ENCODE results near the gene NUP85.
"Not testable (repeated sequence)": the region's sequence is repeated elsewhere in the genome, so short reads cannot be mapped to it uniquely, and the experiment has no call there.

Gene NUP85

GRCh38 chr17:75267411-75268232 lies 62.1 kb downstream of the NUP85 start:
- DNase-seq (ENCODE audit: low read depth, low spot score): no peak

DNA sequence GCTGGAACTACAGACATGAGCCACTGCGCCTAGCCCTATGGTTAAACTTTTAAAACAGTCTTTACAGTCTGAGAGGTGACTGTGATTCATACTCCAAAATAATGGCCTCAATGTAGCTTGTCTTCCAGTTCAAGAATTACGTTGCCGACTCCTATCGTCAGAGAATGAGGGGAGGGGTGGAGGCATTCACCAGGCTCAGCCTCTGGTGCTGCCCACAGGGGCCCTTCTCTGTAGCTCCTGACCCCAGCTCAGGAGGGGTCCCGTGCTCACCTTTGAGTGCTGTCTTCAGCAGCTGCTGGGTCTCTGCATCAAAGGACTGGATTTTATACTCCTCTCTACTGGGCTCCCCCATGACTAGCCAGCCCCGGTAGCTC lies 64.4 kb downstream of the NUP85 start:
- no peak for DNase-seq (ENCODE audit: low read depth, low spot score)

GRCh38 chr17:75270218-75270965 lies 64.9 kb downstream of the NUP85 start:
- DNase-seq (ENCODE audit: low read depth, low spot score): no peak

DNA sequence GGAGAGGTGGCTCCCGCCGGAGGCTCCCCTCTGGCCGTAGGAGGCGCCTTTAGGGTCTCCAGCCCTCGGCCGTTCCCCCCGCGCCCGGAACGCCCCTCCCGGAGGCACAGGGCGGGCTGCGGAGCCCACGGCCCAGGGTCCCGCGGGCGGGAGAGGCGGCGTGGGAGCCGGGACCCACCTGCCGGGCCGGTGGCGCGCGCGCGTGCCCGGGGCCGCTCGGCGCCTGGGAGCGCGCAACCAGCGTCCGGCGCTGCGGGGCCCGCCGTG lies 65.4 kb downstream of the NUP85 start, which contains the start of gene MIF4GD:
MIF4GD (minus strand) TSS at position 266 of the 267 bp plus-strand sequence. CDS start 1,036 bp downstream, outside the sequence.
- no peak for DNase-seq (ENCODE audit: low read depth, low spot score)

- DNase-seq (ENCODE audit: low read depth, low spot score): no peak
Measured at GRCh38 chr17:75271233-75271954, 65.9 kb downstream of the NUP85 start.

DNA sequence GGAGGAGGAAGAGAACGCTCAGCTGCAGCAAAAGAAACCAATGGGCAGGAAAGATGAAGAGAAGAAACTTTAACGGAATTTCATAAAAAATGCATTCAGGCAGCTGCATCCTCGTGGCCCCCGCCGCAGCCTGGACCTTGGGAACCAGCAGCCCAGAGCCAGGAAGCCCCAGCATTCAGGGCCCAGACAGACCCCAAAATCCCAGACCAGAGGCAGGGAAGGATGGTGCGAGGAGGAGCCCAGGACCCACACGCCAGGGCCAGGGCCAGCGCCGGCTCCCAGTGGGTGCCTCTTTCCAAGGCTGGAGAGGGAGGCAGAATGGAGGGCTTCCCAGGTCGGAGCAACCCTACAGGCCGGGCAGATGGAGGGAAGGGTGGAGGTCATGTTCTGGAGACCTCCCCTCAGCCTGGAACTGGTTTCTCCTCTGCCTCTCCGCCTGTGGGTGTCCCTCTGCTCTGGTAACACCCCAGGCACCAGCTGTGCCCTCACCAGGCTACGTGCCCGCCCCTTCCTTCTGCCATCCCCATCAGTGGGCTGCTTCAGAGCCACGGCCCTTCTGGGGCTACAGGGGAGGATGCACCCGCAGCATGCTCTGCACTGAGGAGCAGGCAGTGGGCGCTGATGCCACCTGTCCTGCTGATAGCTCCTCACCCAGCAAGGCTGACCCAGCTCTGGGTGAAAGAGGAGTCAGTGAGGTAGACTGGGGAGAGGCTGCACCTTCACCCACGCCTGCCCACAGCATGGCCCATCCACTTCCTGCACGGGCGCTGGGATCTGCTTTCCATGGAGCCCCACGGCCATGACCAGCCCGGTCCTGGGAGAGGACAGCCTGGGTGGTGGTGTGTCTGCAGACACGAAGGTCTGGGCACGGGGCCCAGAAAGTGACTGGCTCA lies 66.7 kb downstream of the NUP85 start:
- DNase-seq (ENCODE audit: low read depth, low spot score): no peak

- DNase-seq (ENCODE audit: low read depth, low spot score): no peak
Measured at GRCh38 chr17:75272848-75273184, 67.3 kb downstream of the NUP85 start.

DNA sequence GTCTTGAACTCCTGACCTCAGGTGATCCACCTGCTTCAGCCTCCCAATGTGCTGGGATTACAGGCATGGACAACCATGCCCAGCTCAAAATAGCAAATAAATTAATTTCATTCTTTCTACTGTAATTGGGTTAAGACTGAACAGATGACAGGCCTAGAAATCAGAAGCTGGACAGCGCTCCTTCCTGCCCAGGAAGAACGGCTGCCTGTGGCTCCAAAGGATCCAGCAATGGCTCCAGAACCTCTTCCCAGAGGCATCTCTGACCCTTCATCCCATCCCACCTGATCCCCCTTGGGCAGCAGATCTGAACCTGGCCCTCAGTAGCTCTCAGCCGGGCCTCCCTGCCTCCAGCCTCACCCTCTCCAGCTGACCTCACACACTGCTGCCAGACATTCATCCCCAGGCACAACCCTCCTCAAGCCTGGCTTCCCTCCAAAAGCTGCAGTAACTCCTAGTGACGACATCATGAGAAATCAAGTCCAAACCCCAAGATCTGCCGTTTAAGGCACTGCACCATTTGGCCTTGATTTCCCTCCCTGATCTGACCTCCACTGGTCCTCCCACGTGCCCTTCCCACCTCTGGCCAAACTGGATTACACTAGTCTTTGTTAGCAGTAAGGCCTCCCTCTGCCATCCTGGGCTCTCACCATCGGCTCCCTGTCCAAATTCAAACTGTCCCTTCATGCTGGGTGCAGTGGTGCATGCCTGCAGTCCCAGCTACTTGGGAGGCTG lies 68.7 kb downstream of the NUP85 start:
- DNase-seq (ENCODE audit: low read depth, low spot score): no peak

DNA sequence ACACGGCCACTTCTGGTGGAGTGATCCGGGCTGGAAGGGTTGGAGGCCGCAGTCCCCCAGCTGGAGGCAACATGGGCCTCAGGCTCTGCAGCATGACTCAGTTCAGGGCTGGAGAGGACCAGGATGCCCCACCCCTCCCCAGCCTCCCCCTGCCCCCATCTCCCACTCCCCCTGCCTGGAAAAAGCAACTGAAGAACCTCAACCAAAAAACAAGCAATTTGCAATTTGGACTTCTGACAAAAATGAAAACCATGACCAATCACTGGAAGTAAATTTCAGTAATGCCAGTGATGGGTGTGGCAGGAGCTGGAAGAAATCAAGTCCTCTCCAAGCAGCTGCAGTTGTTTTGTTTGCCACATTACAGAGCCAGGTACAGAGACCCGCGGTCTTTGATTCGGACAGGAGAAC lies 72.2 kb downstream of the NUP85 start:
- DNase-seq (ENCODE audit: low read depth, low spot score): no peak

- not testable (repeated sequence) for DNase-seq (ENCODE audit: low read depth, low spot score)
Measured at GRCh38 chr17:75280189-75280588, 74.7 kb downstream of the NUP85 start.

DNA sequence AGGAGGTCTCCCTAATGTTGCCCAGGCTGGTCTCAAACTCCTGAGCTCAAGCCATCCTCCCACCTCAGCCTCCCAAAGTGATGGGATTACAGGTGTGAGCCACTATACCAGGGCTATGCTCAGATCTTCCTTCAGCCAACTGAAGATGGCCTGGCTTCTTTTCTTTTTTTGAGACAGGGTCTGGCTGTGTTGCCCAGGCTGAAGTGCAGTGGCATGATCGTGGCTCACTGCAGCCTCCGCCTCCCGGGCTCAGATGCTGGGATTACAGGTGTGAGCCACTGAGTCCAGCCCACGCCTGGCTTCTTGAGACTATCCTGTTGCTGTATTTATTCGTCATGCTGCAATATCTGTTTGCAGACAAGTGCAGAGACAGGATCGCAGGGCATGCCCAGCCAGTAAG lies 79.6 kb downstream of the NUP85 start:
- no peak for DNase-seq (ENCODE audit: low read depth, low spot score)
